ENCODE measurements around the gene MSI1. TPM values are rescaled to one million over a fixed set of nuclear protein-coding genes. Genes with fewer than 3 reads are reported as not detected.
A peak's percentile ranks its signal among the peaks of the same experiment; 100 is the strongest.

The MSI1 gene
- total and polyA plus RNA-seq, 2 of the 13 experiments (the other 11 are each of a cell fraction or from before 2014, with no cell fraction given) = 0.09 to 0.46 TPM

DNA sequence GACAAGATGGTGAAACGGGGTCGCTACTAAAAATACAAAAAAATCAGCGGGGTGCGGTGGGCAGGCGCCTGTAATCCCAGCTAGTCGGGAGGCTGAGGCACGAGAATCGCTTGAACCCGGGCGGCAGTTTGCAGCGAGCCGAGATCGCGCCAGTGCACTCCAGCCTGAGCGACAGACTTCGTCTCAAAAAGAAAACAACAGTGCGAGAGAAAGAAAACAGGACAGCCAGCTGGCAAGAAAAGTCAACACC is 76.6 kb downstream of the MSI1 start (continued):
- TF ChIP-seq, protein P1, sequence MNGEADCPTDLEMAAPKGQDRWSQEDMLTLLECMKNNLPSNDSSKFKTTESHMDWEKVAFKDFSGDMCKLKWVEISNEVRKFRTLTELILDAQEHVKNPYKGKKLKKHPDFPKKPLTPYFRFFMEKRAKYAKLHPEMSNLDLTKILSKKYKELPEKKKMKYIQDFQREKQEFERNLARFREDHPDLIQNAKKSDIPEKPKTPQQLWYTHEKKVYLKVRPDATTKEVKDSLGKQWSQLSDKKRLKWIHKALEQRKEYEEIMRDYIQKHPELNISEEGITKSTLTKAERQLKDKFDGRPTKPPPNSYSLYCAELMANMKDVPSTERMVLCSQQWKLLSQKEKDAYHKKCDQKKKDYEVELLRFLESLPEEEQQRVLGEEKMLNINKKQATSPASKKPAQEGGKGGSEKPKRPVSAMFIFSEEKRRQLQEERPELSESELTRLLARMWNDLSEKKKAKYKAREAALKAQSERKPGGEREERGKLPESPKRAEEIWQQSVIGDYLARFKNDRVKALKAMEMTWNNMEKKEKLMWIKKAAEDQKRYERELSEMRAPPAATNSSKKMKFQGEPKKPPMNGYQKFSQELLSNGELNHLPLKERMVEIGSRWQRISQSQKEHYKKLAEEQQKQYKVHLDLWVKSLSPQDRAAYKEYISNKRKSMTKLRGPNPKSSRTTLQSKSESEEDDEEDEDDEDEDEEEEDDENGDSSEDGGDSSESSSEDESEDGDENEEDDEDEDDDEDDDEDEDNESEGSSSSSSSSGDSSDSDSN (CRISPR knock-in tag; IDR thresholded peaks at IDR 0.05) = no peak
- TF ChIP-seq NR2F2 (IDR thresholded peaks at IDR 0.05; ENCODE audit: borderline replicate concordance, low read depth) (no peak), KDM6A (CRISPR knock-in tag; IDR thresholded peaks at IDR 0.05; ENCODE audit: low read depth) (no peak), CBX1 (IDR thresholded peaks at IDR 0.05; ENCODE audit: low read depth) (no peak), PHF5A (CRISPR knock-in tag; IDR thresholded peaks at IDR 0.05; ENCODE audit: low read depth, unreplicated experiment) (no peak), MAF1 (CRISPR knock-in tag; IDR thresholded peaks at IDR 0.05; ENCODE audit: borderline replicate concordance) (no peak), SCMH1 (CRISPR knock-in tag; IDR thresholded peaks at IDR 0.05; ENCODE audit: borderline replicate concordance) (no peak), MXI1 (IDR thresholded peaks at IDR 0.05; ENCODE audit: borderline replicate concordance, low read depth, low read length) (no peak), ZNF577 (CRISPR knock-in tag; IDR thresholded peaks at IDR 0.05; ENCODE audit: borderline replicate concordance, low read depth) (0 out of 2 replicates have a peak, but pooled peaks have one; percentile 9), FOXP1 (IDR thresholded peaks at IDR 0.05) (no peak), FOXP1 (CRISPR knock-in tag; IDR thresholded peaks at IDR 0.05) (no peak), ZKSCAN8 (CRISPR knock-in tag; IDR thresholded peaks at IDR 0.05; ENCODE audit: borderline replicate concordance) (no peak), CC2D1A (CRISPR knock-in tag; IDR thresholded peaks at IDR 0.05) (no peak), FOXA1 (IDR thresholded peaks at IDR 0.05) (no peak), FOXA1 (CRISPR knock-in tag; IDR thresholded peaks at IDR 0.05) (no peak), JUN (CRISPR knock-in tag; IDR thresholded peaks at IDR 0.05) (no peak), ZBTB3 (CRISPR knock-in tag; IDR thresholded peaks at IDR 0.05; ENCODE audit: borderline replicate concordance, low read depth) (no peak), ZNF383 (CRISPR knock-in tag; IDR thresholded peaks at IDR 0.05; ENCODE audit: borderline replicate concordance) (no peak), SIN3A (IDR thresholded peaks at IDR 0.05; ENCODE audit: borderline replicate concordance, low read depth, low read length) (0 out of 2 replicates have a peak, but pooled peaks have one; percentile 18), ZFP90 (CRISPR knock-in tag; IDR thresholded peaks at IDR 0.05; ENCODE audit: borderline replicate concordance) (no peak), SNAPC2 (CRISPR knock-in tag; IDR thresholded peaks at IDR 0.05) (no peak)
- TF ChIP-seq, protein P2, sequence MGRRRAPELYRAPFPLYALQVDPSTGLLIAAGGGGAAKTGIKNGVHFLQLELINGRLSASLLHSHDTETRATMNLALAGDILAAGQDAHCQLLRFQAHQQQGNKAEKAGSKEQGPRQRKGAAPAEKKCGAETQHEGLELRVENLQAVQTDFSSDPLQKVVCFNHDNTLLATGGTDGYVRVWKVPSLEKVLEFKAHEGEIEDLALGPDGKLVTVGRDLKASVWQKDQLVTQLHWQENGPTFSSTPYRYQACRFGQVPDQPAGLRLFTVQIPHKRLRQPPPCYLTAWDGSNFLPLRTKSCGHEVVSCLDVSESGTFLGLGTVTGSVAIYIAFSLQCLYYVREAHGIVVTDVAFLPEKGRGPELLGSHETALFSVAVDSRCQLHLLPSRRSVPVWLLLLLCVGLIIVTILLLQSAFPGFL (CRISPR knock-in tag; IDR thresholded peaks at IDR 0.05) = no peak
- TF ChIP-seq, protein P3, sequence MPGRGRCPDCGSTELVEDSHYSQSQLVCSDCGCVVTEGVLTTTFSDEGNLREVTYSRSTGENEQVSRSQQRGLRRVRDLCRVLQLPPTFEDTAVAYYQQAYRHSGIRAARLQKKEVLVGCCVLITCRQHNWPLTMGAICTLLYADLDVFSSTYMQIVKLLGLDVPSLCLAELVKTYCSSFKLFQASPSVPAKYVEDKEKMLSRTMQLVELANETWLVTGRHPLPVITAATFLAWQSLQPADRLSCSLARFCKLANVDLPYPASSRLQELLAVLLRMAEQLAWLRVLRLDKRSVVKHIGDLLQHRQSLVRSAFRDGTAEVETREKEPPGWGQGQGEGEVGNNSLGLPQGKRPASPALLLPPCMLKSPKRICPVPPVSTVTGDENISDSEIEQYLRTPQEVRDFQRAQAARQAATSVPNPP (CRISPR knock-in tag; IDR thresholded peaks at IDR 0.05) = no peak
